Iris pigment epithelial cell (primary cell): ENCODE data around the gene NUDT4.
"Not testable (repeated sequence)": the region's sequence is repeated elsewhere in the genome, so short reads cannot be mapped to it uniquely, and the experiment has no call there.

Source experiments
- DNase-seq: peaks from one replicate; pipeline ENCODE4 v3.0.0-alpha.2; 2011; ENCODE audit warnings: low read depth

NUDT4 gene

DNA sequence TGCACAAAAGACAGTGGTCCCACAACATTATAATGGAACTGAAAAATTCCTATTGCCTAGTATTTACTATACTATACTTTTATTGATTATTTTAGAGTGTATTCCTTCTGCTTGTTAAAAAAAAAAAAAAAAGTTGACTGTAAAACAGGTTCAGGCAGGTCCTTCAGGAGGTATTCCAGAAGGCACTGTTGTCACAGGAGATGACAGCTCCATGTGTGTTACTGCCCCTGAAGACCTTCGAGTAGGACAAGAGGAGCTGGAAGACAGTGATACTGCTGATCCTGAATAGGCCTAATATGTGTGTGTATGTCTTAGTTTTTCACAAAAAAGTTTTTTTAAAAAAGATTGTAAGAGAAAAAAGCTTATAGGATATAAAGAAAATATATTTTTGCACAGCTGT, 51.7 kb downstream of the NUDT4 start:
- DNase-seq = no peak

DNA sequence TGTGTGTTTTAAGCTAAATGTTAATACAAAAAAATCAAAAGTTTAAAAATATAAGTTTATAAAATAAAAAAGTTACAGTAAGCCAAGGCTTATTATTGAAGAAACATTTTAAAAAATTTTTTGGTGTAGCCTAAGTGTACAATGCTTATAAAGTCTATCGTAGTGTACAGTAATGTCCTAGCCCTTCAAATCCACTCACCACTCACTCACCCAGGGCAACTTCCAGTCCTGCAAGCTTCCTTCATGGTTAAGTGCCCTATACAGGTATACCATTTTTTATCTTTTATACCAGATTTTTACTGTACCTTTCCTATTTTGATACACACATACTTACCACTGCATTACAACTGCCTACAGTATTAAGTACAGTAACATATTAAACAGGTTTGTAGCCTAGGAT, 52.1 kb downstream of the NUDT4 start:
- DNase-seq = no peak

DNA sequence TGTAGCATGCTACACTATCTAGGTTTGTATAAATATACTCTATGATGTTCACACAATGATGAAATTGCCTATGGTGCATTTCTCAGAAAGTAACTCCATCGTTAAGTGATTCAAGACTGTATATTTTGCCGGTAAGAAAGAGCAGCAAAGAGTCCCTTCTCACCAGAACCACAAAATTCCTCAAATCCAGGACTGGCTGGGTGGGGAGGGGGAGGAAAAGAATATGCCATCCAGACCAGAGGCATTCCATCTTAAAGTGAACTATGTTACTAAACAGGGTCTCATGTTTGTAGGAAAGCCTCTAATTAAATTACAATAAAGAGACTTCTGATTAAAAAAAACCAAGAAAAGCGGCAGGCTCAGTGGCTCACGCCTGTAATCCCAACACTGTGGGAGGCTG, 52.6 kb downstream of the NUDT4 start:
- no peak for DNase-seq

DNA sequence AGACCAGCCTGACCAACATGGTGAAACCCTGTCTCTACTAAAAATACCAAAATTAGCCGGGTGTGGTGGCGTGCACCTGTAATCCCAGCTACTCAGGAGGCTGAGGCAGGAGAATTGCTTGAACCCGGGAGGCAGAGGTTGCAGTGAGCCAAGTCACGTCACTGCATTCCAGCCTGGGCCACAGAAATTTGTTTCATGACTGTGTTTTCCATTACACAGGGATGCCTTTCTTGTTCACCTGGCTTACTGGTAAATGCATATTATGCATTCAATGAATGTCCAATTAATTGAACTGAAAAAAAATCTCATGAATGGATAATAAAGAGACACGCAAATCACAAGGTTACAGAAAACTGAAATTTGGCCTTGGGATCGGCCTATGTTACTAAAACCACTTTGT, 54.3 kb downstream of the NUDT4 start:
- not testable (repeated sequence) for DNase-seq

DNA sequence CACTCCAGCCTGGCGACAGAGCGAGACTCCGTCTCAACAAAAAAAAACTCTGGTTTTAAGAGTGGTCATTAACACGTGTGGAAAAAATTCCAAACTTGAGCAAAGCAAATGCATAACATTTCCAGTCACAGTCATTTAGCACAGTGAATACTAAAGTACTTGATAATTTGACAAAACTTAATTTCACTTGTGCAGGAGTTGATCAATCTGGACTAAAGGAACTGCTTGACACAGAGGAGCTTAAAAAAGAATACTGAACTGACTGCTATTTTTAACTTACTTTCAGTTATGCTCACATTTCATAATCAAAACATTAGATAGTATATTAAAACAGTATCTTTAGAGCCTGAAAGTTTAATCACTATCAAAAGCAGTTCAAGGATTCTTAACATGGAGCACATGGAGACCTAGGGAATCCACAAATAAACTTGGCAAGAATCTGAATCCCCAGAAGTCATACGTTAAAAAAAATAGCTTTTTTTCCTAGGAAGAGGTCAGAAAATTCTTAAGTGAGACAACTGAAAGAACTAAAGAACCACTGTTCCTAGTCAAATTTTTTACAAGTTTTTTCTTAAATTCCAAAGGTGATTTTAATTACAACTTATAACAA, 56.6 kb downstream of the NUDT4 start:
- no peak for DNase-seq

DNA sequence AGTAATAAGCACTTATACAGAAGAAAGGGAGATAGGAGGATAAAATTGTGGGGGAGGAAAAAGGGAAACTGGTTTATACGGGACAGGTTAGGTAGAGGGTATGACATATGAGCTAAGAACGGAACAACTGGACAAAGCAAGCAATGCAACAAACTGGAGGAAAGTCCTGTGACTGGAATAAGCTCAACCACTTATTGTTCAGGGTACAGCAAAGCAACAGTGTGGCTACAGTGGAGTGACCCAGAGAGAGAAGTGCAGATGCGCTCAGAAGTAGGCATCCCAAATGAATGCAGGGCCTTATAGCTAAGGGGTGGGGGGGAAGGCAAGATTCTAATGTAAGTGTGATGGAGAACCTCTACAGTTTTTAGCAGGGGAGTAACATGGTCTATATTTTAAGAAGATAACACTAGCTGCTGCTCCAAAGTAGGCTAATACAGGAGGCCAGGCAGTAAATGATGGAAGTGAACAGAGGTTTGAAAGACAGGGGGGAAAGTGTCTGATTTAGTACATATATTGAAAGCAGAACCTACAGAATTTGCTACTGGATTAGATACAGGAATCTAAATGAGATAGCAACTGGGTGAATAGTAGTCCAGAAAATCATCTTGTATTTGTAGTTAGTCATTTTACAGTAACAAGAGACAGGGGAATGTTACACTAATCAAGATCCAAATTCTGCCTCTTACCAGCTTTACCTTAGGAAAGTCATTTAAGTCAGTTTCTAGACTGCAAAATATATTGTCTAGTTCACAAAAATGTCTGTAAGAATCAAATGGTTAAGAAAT, 60.7 kb downstream of the NUDT4 start:
- DNase-seq = no peak

DNA sequence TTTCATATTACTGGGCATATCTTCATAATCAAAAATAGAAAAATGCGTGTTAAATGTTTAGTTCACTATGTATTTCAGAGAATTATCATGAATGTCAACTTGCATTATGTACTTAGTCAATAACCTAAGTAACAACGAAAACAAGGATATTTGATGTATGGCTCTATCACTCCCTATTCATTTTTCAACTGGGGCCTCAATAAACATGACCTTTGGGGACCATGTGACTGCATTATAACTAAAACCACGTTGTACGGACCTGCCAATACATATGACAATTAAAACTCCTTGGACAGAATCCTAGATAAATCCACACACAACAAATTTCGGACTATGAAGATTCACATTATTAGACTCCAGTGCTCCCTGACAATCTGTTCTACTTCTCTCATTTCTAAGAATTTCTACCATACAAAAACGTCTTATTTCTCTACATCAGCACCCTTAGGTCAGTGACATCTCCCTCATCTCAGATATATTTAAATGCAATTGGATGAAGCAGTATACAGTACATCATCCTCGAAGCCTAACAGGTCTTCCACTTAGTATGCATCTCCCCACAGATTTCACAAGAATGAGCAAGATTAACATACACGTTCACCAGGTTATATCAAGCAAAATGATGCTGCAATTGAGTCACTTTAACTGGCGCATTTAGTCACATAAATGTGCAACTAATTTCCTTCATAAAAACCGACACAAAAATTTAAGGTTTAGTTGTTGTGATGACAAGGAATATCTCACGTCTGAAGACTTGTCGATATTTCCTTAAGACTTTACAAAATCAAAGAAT, 62.5 kb downstream of the NUDT4 start:
- DNase-seq = peak; percentile 43

DNA sequence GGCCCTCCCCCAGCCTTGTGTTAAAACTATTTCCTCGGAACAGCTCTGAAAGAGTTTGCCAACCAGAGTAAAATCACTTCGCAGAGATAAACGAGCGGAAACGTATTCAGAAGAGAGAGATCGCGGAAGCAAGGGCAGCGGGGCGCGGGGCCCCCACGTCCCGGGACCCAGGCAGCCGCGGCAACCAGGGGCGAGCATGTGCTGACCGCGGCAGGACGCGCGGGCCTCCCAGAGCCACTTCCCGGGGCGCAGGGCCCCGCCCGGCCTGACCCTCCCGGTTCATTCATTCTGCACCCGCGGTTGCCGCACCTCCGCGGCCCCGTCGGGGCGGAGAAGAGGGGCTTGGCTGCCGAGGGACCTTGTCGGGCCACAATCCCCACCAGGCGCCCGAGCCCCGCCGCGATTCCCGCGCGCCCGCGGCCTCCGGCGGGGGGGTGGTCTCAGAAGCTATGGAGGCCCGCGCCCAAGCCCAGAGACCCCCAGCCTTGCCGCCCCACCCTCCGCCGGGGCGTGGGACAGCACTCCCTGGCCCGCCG, 63.4 kb downstream of the NUDT4 start:
- no peak for DNase-seq

DNA sequence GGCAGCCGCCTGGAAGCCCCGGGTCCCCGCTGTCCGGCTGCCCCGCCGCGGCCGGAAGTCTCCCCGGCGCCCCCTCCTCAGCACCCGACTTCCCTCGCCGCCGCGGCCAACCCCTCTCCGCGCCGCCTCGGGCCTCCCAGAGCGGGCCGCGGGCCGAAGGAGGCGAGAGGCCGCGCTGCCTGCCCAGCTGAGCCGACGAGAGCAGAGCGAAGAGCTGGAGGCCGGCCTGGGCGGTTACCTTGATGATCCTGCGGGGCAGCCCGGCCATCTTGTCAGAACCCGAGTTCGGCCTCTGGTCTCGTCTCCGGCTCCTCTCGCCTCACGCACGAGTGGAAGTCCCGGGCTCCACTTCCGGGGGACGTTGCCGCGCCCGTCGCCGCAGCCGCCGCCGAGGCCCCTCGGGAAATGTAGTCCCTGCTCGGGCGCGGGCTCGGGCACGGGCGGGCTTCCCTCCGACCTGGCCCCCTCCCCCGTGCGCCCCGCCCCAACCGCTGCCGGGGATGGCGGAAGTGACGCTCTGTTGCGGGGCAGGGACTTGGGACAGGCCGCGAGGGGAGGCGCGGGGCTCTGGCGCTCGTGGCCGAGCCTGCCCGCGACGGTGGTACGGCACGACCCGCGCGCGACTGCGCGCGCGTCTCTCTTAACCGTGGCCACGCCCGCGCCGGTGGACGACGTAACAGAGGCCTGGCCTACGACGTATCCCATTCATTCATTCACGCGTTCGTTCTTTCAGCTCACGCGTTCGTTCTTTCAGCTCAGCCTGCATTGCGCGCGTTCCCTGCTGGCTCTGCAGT, 64.1 kb downstream of the NUDT4 start, which contains the start of gene UBE2N:
Gene UBE2N (minus strand): TSS at position 331 of the 794 bp plus-strand sequence. CDS start 63 bp downstream, at position 268.
- peak; percentile 97 for DNase-seq

DNA sequence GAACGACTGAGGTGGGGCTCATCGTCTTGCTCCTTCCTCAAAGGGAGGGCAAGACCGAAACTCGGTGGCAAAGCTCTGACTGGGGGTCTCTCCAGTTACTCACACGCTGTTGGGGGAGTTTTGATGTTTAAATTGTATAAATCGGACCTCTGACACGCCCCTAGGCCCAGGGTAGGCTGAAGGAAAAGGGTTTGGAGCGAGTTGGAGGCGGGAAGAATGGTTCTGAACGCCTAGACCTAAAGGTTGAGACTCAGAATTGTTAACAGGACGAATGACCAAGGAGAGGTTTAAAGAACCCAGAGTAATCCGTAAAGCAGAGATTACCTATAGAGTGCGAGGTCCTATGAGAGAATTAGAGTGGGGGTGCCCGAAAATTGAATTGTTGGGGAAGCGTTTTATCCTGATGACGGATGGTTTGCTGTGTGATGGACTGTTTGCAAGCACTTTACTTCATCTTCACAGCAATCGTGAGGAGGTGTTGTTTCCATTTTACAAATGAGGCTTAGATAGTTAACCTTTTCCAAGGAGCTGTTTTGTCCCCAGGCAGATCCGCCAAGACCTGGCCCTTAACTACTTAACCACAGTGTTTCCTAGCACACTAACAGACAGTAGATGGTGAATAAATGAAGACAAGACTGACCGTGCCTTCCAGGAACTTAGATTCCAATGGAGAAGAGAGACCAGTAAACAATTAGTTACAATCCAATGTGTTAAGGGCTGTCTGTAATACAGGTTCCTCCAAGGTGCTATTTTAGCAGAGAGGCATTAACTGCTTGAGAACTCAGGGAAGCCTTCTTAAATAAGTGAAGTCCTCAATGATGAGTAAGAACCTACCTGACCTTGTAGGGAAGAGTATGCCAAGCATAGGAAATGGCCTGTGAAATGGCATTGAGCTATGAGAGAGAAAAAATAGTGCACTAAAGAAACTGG, 65.0 kb downstream of the NUDT4 start:
- no peak for DNase-seq

DNA sequence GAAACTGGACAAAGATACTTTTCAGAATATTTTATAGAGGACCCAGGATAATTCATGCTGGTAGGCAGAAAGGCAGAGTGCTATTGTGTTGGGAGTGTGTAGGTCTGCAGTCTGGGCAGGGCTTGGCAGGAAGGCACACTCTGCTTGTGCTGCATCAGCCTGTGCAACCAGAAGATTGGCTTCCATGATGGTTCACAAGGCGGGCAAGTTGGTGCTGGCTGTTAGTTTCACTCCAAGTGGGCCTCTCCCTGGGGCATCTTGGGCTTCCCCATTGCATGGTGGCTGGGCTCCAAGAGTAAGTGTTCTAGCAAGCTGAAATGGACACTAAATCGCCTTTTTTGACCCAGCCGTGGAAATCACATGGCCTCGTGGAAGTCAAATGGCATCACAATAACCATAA, 65.9 kb downstream of the NUDT4 start:
- no peak for DNase-seq

DNA sequence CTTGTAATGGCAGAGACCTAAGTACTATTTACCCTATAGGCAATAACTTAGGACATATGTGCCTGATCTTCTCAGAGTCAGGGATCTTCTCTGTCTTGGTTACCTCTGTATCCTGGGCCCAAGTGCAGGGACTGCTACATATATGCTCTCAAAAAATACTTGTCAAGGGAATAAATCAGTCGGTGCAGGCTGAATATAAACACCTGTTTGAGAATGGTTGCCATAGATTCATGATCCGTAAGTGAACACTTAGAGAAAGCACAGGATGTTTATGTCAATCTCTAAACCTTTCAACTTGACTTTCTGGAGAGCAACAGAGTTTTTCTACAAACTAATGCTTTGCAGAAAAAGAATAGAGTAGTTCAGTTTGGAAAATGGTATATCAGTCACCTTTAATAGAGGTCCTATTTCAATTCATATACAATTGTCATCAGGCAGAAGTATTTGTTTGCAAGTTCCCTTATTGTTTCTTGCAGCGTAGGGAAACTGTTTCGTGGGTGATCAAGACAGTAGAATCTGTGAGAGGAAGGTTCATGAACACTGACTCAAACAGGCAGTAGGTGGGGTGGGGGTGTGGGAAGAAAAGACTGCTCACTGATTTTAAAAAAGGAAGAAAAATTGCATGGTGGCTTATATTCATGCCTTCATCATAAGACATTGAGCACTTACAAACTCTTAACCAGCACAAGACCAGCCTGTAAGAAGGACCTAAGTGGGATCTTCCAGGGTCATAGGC, 70.0 kb downstream of the NUDT4 start:
- no peak for DNase-seq

DNA sequence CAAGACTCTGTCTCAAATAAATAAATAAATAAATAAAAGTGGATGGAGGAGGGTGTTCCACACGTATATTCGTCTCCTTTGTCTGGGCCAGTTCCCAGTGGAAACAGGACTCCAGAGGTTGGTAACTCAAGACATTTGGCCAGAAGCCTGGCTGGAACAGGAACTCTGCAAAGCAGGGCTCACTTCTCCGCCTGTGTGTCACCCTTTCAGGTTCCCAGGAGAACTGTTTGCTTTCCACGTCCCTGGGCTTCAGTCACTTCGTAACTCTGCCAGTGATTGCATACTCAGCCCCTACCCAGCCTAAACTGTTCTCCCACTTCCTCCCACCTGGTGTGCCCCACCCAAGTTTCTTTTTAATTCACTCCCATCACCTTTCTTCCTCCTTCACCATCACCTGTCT, 71.1 kb downstream of the NUDT4 start:
- no peak for DNase-seq

DNA sequence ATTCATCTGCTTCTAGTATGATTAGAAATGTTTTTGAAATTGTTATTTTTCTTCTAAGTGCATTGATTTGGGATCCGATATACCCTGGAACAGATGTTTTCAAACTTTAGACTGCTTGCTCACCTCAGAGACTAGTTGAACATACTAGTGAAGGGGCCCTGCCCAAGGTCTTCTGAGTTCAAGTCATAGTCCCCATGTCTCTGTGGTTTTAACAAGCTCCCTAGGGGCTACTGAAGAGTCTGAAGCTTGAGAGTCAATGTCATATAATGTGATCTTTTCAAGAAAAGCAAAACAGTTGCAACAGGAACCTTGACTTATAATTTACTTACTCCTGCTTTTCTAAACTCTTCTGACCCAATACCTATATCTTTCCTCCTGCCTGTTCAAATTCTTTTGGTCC, 71.6 kb downstream of the NUDT4 start:
- no peak for DNase-seq

DNA sequence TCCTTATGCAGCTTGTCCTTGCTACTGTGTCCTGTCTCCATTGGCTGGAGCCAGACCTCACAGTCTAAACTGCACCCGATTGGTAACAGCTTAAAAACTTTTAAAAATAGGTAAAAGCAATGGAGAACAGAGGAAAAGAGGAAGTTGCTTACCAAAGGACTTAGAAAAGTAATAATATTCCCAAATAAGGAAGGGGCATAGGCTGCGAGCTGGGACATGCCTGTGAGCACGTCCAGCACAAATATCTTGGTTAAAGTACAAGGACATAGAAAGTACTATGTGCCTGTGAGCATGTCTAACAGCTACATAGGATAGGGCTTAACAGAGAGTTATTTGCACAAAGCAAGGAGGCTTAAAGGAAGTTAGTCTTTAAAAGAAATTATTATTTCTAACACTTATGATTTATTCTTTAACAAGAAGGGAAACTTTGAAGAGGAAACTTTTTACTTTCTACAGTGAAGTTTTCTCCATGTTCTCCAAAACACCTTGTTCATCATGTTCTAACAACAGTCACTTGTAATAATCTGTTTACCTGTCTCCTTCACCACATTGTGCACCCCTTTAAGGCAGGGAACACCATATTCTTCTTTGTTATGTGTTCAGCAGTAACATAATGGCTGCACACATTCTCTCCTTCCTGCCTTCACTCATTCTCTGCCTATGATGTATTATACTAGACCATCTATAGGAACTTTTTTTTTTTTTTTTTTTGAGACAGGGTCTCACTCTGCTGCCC, 73.9 kb downstream of the NUDT4 start:
- DNase-seq = no peak

DNA sequence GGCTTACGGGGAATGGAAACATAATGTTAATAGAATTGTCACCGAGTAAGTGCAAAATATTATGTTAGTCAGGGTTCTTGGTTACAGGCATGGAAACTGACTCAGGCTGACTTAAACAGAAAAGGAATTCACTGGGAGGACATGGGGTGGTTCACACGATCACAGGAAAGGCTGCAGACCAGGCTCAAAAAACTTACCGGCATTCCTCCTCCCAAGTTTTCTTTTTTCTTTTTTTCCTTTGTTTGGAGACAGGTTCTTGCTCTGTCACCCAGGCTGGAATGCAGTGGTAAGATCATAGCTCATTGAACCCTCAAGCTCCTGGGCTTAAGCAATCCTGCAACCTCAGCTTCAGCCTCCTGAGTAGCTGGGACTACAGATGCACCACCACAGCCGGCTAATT, 75.9 kb downstream of the NUDT4 start:
- DNase-seq = peak; percentile 47

DNA sequence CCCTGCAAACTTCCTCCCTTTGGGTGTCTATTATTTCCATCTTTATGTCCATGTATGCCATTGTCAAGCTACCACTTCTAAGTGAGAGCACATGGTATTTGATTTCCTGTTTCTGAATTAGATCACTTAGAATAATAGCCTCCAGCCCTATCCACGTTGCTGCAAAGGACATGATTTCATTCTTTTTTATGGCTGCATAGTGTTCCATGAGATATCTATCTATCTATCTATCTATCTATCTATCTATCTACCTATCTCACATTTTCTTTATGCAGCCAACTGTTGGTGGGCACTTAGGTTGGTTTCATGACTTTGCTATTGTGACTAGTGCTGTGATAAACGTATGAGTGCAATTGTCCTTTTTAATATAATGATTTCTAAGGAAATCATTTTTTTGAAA, 78.4 kb downstream of the NUDT4 start:
- no peak for DNase-seq
